Breast epithelium (tissue), 3 donors: ENCODE data around the gene DISP3.

Source experiments
- POLR2A ChIP-seq: fragments of 450-650 bp; IDR thresholded peaks from one replicate; pipeline ENCODE4 v1.6.1; 2016; ENCODE audit warnings: antibody characterized with exemption, mild to moderate bottlenecking, moderate library complexity
- POLR2AphosphoS5 ChIP-seq, 3 donors: sonication (generic); formaldehyde crosslinking; IDR thresholded peaks; one replicate each; pipeline ENCODE4 v1.6.1; 2017; ENCODE audit warnings: antibody characterized with exemption in 3 of 3
- TF ChIP-seq, protein P1 (sequence below), 3 donors: fragments of 450-650 bp; IDR thresholded peaks; one replicate each; pipeline ENCODE4 v1.5.1; 2016 to 2017; ENCODE audit warnings: antibody characterized with exemption in 3 of 3, mild to moderate bottlenecking in 3 of 3, moderate library complexity in 3 of 3

DNA sequence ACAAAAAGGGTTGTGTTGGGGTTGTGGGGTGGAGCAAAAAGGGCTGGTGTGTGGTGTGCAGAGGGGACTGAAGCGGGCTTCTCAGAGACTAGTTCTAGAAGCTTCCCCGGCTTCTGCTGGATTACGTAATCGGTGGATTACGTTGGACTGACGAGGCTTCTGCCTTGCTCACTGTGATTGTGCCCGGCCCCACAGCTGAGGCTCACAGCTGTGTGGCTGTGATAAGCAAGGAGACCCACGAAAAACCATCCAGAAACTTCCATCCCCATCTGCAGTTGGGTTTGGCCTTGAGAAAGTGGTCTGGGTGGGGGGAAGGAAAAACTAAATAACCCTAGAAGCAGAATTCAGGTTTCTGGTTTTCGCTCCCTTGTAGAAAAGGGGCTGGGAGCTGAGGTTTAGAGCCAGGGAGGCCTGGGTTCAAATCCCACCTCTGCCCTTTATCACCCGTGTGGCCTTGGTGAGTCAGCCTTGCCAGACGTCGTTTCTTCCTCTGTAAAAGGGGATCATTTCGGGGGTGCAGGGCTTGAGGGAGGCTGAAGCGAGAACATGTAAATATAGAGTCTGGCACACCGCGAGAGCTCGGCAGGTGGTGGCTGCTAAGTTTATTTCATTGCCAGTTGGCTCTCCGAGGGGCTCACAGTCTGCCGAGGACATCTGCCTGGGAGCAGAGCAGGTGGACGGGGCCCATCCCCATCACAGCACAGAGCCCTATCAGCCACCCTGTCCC, 30.4 kb upstream of the DISP3 start:
- TF ChIP-seq, protein P1, sequence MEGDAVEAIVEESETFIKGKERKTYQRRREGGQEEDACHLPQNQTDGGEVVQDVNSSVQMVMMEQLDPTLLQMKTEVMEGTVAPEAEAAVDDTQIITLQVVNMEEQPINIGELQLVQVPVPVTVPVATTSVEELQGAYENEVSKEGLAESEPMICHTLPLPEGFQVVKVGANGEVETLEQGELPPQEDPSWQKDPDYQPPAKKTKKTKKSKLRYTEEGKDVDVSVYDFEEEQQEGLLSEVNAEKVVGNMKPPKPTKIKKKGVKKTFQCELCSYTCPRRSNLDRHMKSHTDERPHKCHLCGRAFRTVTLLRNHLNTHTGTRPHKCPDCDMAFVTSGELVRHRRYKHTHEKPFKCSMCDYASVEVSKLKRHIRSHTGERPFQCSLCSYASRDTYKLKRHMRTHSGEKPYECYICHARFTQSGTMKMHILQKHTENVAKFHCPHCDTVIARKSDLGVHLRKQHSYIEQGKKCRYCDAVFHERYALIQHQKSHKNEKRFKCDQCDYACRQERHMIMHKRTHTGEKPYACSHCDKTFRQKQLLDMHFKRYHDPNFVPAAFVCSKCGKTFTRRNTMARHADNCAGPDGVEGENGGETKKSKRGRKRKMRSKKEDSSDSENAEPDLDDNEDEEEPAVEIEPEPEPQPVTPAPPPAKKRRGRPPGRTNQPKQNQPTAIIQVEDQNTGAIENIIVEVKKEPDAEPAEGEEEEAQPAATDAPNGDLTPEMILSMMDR (IDR thresholded peaks at IDR 0.05), result no peak
- TF ChIP-seq POLR2A (no peak), POLR2AphosphoS5 (IDR thresholded peaks at IDR 0.05) (no peak)
